GM10847 (cell line): ENCODE results near the gene MPPE1.
A peak's percentile ranks its signal among the peaks of the same experiment; 100 is the strongest.

Experiments used
- POLR2A ChIP-seq: IDR thresholded peaks from 2 replicates; pipeline ENCODE4 v1.6.1; 2011; ENCODE audit not compliant: insufficient read length; ENCODE audit errors: extremely low read depth

MPPE1 gene

DNA sequence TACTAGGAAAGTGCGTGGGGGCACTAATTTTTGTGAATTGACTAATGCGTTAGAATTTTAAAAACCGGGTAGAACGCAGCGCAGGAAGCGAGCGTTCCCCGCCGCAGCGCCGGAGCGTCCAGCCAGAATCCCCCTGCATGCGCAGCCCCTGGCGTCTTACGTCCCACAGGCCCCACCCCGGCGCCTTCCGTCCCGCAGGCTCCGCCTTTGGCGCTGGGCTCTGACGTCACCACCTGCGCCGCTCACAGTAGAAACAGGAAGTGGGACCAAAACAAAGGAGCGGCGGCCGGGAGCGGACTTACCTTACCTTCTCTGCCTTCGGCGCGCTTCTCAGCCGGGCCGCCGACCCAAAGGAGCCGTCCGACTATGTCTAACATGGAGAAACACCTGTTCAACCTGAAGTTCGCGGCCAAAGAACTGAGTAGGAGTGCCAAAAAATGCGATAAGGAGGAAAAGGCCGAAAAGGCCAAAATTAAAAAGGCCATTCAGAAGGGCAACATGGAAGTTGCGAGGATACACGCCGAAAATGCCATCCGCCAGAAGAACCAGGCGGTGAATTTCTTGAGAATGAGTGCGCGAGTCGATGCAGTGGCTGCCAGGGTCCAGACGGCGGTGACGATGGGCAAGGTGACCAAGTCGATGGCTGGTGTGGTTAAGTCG is 56.8 kb downstream of the MPPE1 start, which contains the start of gene CHMP1B:
Gene CHMP1B (plus strand): TSS at position 268 of the 660 bp plus-strand sequence. CDS start 99 bp downstream, at position 367.
- peak; percentile 96 for TF ChIP-seq POLR2A

DNA sequence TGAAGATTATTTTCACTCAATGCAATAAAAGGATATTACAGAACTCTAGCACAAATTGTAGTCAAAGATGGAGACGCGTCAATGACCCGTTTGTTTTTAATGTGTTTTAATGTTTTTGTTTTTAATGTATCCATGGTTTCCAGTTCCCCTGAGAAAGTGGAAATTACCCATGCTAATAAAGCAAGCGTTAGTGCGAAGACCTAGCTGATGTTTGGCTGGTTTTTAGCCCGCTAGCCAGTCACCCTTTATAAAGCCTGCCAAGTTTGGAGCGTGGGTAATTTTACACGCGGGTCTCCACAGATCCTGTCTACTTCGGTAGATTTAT is 57.3 kb downstream of the MPPE1 start:
- no peak for TF ChIP-seq POLR2A

DNA sequence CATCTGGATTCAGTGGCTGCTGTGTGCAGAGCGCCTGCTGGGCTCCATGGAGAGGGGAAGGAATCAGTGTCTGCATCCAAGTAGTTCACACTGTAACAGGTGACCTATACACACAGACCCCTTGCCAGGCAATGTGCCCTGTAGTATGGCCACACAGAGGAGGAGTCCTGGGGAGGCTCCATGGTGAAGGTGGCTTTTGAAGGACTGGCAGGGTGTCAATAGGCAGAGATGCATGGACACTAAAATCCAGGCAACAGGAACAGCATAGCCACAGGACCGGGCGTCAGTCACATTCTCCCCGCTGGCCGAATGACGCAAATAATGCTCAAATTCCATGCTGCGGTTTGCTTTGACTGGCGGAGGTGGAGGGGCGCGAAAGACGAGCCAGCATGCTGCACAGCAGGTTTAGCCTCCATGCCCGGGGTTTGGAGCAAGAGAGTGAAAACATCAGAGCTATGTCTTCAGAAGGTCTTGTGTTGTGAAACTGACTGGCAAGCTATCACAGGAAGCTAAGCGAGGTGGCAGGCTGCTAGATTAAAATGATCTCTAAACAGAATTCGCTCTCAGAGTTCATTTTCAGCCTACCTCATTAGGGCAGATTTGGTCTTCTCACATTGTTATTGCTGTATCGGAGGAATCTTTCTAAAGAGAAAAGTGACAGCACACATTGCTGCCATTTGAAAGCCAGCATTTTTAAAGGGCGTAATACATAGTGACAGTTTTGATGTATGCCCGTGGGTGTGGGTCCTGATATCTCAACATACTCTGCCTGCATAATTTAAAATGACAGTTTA is 58.1 kb downstream of the MPPE1 start:
- TF ChIP-seq POLR2A: no peak

DNA sequence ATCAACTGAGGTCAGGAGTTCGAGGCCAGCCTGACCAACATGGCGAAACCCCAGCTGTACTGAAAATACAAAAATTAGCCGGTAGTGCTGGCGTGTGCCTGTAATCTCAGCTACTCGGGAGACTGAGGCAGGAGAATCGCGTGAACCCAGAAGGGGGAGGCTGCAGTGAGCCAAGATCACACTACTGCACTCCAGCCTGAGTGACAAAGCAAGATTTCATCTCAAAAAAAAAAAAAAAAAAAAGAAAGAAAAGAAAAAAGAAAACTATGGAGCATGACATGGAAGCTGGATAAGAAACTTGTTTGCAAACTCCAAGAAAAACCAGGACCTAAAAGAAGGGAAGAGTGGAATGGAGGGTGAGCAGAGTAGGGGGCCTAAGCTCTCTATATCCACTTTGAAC is 58.8 kb downstream of the MPPE1 start:
- TF ChIP-seq POLR2A: no peak

DNA sequence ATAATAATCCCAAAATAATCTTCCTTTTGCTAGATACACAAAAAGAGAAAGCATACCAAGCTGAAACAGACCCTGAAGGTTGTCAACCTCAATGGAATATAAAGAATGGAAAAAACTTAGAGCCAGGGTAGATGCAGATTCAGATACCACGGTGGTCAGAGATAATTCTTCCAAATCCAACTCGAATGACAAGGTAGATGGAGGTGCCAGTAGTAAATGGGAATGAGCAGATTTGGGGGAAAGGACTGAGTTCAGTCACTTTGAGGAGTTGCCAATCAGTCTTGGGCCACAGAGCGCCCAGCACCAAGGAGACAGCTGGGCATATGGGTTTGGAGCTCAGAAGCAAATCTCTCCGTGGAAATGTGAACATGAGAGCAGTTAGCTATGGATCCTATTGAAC is 60.3 kb downstream of the MPPE1 start:
- TF ChIP-seq POLR2A: no peak

DNA sequence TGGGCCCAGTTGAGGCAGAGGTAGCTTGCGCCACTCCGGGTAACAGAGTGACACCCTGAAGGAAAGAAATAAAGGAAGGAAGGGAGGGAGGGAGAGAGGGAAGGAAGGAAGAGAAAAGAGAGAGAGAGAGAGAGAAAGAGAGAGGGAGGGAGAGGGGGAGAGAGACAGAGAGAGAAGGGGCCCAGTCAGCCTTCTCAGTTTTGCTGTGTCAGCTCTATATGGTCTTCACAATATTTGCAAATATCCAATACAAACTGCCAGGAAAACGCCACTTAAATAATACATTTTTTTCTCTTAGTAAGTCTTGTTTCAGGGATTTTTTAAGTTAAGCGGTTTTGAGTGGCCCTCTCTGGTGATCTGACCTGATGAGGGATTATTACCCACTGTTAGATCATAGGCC is 62.5 kb downstream of the MPPE1 start:
- TF ChIP-seq POLR2A: no peak

DNA sequence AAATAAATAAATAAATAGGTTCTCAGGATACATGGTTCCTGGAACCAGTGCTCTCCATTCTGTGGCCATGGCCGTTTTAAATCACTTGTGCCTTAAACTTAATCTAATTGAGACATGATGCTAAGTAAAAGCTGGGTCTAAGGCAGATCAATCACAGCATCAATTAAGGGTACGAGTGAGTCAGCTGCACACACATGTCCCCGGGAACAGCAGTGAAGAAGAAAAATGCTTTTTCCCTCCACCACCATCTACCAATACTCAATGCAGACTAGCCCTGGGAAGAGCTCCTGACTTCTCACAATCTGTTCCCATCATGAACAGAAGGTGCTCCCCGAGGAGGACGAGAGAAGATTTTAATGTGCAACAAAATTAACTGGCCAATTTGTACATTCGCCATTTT is 63.7 kb downstream of the MPPE1 start:
- TF ChIP-seq POLR2A: no peak

DNA sequence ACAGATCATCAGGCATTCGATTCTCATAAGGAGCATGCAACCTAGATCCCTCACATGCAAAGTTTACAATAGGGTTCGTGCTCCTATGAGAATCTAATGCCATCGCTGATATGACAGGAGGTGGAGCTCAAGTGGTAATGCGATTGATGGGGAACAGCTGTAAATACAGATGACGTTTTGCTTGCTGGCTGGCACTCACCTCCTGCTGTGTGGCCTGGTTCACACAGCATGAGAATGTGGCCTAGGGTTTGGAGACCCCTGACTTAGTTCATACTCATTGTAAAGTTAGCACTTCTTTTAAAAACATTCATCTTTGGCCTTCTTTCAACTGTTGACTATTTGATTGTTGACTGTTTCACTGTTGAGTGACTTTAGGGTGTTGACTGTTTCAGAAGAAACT is 65.6 kb downstream of the MPPE1 start:
- no peak for TF ChIP-seq POLR2A

DNA sequence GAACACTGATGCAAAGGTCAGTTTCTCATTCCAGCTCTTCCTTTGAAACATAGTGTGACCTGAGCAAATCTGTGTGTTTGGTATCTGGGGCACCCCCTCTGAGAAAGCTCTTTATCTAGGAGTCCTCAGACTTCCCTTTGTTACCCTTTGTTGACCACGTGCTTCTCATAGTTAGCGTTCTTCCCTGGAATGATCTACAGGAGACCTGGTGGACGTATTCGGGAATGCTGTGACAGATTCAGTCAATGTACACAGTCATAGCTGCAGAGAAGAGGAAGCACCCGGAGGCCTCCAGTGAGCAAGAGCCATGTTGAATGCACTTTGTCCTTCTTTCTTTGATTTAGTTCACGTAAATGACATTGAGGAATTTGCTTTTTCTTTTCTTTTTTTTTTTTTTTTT is 67.6 kb downstream of the MPPE1 start:
- no peak for TF ChIP-seq POLR2A

DNA sequence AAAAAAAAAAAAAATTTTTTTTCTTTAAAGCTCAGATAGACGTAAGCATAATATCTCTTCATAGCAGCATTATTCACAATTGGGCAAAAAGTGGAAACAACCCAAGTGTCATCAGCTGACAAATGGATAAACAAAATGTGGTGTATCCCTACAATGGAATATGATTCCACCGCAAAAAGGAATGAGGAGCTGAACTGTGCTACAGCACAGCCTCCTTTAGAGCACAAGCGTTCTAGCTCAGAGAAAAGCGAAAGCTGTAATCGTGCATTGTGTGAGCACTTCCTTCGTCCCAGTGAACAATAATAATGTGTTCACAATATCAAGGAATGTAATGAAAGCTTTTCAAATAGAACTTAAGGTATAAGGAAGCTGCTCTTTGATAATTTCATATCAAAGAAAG is 68.6 kb downstream of the MPPE1 start:
- TF ChIP-seq POLR2A: no peak

DNA sequence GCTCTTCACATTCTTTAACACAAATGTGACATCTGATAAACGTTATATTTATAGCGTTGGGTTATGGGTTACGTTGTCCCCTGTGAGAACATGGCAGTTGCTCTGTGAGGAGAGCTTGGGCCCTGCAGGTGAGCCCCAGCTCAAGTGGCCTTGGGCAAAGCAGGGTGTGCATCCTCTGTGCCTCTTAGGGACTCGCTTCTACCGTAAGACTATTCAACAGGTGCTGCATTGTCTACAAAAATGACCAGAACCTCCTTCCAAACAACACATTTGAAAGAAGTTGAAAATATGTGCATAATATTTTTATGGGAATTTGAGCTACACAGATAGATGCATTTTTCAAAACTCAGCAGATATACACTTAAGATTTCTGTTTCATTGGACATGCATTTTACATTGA is 73.3 kb downstream of the MPPE1 start:
- no peak for TF ChIP-seq POLR2A
